GM21529 (cell line): ENCODE data around the gene F10.

ENCODE experiments used
- ATAC-seq: cut with Tn5 transposase; IDR thresholded peaks from one replicate; pipeline ENCODE4 v1.9.1; 2021; ENCODE audit not compliant: unreplicated experiment

F10 gene

GRCh38 chr13:113115363-113116205, 7.0 kb upstream of the F10 start:
- ATAC-seq: no peak

- no peak for ATAC-seq
These were observed 6.3 kb upstream of the F10 start for GRCh38 chr13:113116206-113116800.

- no peak for ATAC-seq
These were observed 5.7 kb upstream of the F10 start for GRCh38 chr13:113116871-113117271.

GRCh38 chr13:113117335-113117872, 5.2 kb upstream of the F10 start:
- no peak for ATAC-seq

- no peak for ATAC-seq
These were observed 4.7 kb upstream of the F10 start for GRCh38 chr13:113117911-113118260.

GRCh38 chr13:113118261-113119021, 4.2 kb upstream of the F10 start:
- ATAC-seq: no peak

GRCh38 chr13:113119166-113119821, 3.3 kb upstream of the F10 start:
- no peak for ATAC-seq

GRCh38 chr13:113119822-113120189, 2.8 kb upstream of the F10 start:
- no peak for ATAC-seq

- ATAC-seq: no peak
These were observed 2.1 kb upstream of the F10 start for GRCh38 chr13:113120300-113121182.

- no peak for ATAC-seq
These were observed 1.2 kb upstream of the F10 start for GRCh38 chr13:113121183-113121927.

- no peak for ATAC-seq
These were observed 599 bp upstream of the F10 start for GRCh38 chr13:113121928-113122471.

GRCh38 chr13:113123226-113124201, 915 bp downstream of the F10 start:
- ATAC-seq: no peak

- no peak for ATAC-seq
These were observed 1.8 kb downstream of the F10 start for GRCh38 chr13:113124211-113124970.

GRCh38 chr13:113125506-113126264, 3.1 kb downstream of the F10 start:
- ATAC-seq: no peak

GRCh38 chr13:113126265-113127150, 3.9 kb downstream of the F10 start:
- ATAC-seq: no peak

- no peak for ATAC-seq
These were observed 6.9 kb downstream of the F10 start for GRCh38 chr13:113129480-113129879.
